Measurements from ENCODE around the gene MTRR.

MTRR gene

DNA sequence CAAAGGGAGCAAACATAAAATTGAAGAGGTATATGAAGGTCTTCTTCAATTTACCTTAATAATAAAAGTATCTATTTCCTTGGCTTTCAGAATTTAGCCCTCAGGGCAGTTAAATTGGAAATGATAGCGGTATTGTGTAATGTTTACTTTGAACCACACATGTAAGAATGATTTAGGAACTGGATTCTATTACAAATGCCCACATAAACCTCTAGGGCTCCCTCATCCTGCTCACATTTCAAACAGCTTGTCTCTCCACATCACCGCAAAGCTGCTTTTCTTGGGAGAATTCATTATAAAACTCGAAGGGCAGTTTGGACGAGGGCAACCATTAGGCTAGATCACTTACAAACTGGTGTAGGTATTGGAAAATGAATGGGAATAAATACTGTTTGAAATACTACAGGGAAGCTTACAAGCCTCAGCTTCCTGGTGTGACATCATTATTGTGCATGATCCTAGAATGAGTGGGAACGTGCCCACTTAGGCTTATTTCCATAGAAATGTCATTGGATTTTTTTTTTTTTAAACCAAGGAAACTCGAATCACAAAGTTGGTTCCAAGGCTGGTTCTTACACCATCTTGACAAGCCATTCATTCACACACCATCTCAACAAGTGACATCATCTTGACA lies 47.3 kb downstream of the MTRR start:
- Histone ChIP-seq H3K4me1 (ENCODE audit: control extremely low read depth in 1 of 4, control insufficient read depth in 4 of 4, insufficient read depth in 4 of 4, low read length in 3 of 4) (no peaks in the 10 kb centered on the region), H3K27me3 (replicated peaks in 2 of 5; ENCODE audit: control insufficient read depth in 4 of 5, insufficient read depth in 5 of 5, low read length in 4 of 5) (no peaks in the 10 kb centered on the region), H3K36me3 (ENCODE audit: control insufficient read depth in 4 of 4, insufficient read depth in 4 of 4, low read length in 3 of 4) (no peaks in the 10 kb centered on the region), H3K27ac (ENCODE audit: insufficient read depth in 1 of 2, low read depth in 1 of 2, low read length in 2 of 2, poor library complexity in 1 of 2, severe bottlenecking in 2 of 2) (no peak overlapping the region), H3K4me3 (ENCODE audit: control insufficient read depth in 1 of 7, extremely low read depth in 1 of 7, insufficient read depth in 4 of 7, low read depth in 2 of 7, low read length in 6 of 7) (no peak overlapping the region), H3K9me3 (ENCODE audit: control extremely low read depth in 1 of 5, control insufficient read depth in 4 of 5, insufficient read depth in 2 of 5, low read depth in 1 of 5, low read length in 4 of 5) (peaks cover 0 to 11% (median 3%) of the 10 kb centered on the region in 5 experiments)
- no peak for DNase-seq
- WGBS (ENCODE audit: insufficient coverage), result 87% methylated on average over 3 of the region's 6 CpGs
- CTCF ChIA-PET, result no interaction called here
- POLR2A ChIA-PET, result no interaction called here

DNA sequence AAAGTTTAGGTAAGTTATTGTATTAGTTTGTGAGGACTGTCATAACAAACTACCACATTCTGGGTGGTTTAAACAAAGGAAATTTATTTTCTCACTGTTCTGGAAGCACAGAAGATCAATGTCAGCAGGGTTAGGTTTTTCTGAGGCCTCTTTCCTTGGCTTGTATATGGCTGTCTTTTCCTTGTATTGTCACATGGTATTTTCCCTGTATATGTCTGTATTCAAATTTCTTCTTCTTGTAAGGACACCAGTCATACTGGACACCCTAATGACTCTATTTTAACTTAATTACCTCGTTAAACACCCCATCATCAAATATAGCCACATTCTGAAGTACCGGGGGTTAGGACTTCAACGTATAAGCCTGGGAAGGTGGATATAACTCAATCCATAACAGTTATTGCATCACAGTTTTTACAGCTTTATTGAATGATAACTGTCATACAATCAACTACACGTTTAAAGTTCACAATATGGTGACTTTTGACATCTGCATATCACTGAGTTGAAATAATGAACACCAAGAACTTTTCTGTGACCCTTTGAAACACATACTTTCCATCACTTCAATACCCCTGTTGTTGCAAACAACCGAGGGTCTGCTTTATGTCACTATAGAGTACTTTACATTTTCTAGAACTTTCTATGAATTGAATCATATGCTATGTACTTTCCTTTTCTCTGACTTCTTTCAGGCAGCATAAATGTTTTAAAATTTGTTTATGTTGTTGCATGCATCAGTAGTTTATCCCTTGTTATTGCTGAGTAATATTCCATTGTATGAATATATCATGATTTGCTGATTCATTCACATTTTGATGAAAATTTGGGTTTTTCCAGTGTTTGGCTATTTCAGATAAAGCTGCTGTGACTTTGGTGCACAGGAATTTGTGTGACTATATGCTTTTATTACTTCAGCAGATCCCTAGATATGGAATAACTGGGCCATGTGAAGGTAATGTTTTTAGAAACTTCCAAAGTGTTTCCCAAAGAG lies 48.5 kb downstream of the MTRR start:
- ChIA-PET POLR2A (no interaction called here), CTCF (interaction anchor here (1.6 kb wide), 1 partner anchor 10 kb away, joined by 5 read pairs; no protein-coding TSS in a partner anchor)
- 75% methylated on average over 1 of the region's 5 CpGs for WGBS (ENCODE audit: insufficient coverage)
- no peak overlapping the region for H3K27ac ChIP-seq (ENCODE audit: insufficient read depth in 1 of 2, low read depth in 1 of 2, low read length in 2 of 2, poor library complexity in 1 of 2, severe bottlenecking in 2 of 2)
- no peaks in the 10 kb centered on the region for H3K27me3 ChIP-seq (replicated peaks in 2 of 5; ENCODE audit: control insufficient read depth in 4 of 5, insufficient read depth in 5 of 5, low read length in 4 of 5)
- no peak overlapping the region for H3K4me3 ChIP-seq (ENCODE audit: control insufficient read depth in 1 of 7, extremely low read depth in 1 of 7, insufficient read depth in 4 of 7, low read depth in 2 of 7, low read length in 6 of 7)
- peaks cover 0 to 4% (median 0%) of the 10 kb centered on the region in 5 experiments for H3K9me3 ChIP-seq (ENCODE audit: control extremely low read depth in 1 of 5, control insufficient read depth in 4 of 5, insufficient read depth in 2 of 5, low read depth in 1 of 5, low read length in 4 of 5)
- H3K4me1 ChIP-seq (ENCODE audit: control extremely low read depth in 1 of 4, control insufficient read depth in 4 of 4, insufficient read depth in 4 of 4, low read length in 3 of 4), result no peaks in the 10 kb centered on the region
- no peak for DNase-seq
- no peaks in the 10 kb centered on the region for H3K36me3 ChIP-seq (ENCODE audit: control insufficient read depth in 4 of 4, insufficient read depth in 4 of 4, low read length in 3 of 4)

DNA sequence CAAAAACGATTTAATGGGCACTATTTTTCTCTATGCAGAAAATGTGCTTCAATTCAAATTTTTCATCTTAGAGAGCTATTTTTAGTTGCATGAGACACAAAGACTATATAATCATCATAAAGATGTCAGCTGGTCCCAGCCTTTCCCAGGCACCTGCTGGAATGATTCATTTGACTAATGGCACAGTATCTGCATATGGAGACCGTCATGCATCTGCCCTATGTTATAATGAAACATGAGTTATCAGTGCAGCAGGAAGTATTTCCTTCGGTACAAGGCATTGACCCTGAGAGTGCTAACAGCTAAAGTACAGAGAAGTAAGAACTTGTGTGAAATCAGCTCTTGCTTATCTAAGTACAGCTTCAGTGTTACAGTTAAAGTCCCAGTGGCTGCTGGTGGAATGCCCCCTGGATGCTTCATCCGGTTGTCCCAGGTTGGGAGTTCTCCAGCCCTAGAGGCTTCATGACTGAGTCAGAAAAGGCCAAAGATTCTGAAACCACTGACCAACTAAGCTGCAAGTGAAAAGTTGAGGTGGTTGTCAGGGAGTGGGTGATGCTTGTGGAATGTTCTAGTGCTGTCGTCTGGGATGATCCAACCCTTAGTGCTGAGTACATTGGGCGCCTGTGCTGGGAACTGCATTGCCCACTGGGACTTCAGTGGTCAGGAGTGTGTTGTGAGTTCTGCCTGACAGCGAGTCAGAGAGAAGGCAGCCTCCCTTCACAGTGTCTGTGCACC lies 57.2 kb downstream of the MTRR start:
- H3K4me3 ChIP-seq (ENCODE audit: control insufficient read depth in 1 of 7, extremely low read depth in 1 of 7, insufficient read depth in 4 of 7, low read depth in 2 of 7, low read length in 6 of 7), result no peak overlapping the region
- no peak overlapping the region for H3K27ac ChIP-seq (ENCODE audit: insufficient read depth in 1 of 2, low read depth in 1 of 2, low read length in 2 of 2, poor library complexity in 1 of 2, severe bottlenecking in 2 of 2)
- no peak for DNase-seq
- no peaks in the 10 kb centered on the region for H3K9me3 ChIP-seq (ENCODE audit: control extremely low read depth in 1 of 5, control insufficient read depth in 4 of 5, insufficient read depth in 2 of 5, low read depth in 1 of 5, low read length in 4 of 5)
- ChIA-PET CTCF (interaction anchor here (0.7 to 2.6 kb wide), 3 partner anchors 1281 to 1284 kb away, joined by 3 to 15 read pairs (median 3); no protein-coding TSS in a partner anchor), POLR2A (no interaction called here)
- peaks cover 0 to 5% (median 0%) of the 10 kb centered on the region in 5 experiments for H3K27me3 ChIP-seq (replicated peaks in 2 of 5; ENCODE audit: control insufficient read depth in 4 of 5, insufficient read depth in 5 of 5, low read length in 4 of 5)
- 89% methylated on average over 5 of the region's 7 CpGs for WGBS (ENCODE audit: insufficient coverage)
- no peaks in the 10 kb centered on the region for H3K4me1 ChIP-seq (ENCODE audit: control extremely low read depth in 1 of 4, control insufficient read depth in 4 of 4, insufficient read depth in 4 of 4, low read length in 3 of 4)
- H3K36me3 ChIP-seq (ENCODE audit: control insufficient read depth in 4 of 4, insufficient read depth in 4 of 4, low read length in 3 of 4), result no peaks in the 10 kb centered on the region

DNA sequence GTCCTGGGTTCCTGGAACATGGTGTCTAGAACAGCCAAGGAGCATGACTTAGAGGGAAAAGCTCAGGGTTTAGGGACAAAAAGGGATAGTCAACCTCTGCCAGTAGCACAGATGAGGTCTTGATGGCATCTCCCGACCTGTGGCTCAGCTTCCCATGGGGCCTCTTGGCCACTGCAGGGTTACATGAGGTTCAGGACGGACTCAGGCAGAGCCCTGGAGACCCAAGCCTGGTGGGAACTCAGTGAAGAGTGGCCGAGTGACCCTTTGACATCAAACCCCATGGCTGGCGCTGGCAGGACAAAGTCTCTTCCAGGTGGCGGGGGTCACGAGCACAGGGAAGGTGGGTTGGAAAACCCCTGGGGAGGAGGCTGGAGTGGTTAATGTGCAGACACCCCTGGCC lies 57.8 kb downstream of the MTRR start:
- Histone ChIP-seq H3K27ac (ENCODE audit: insufficient read depth in 1 of 2, low read depth in 1 of 2, low read length in 2 of 2, poor library complexity in 1 of 2, severe bottlenecking in 2 of 2) (no peak overlapping the region), H3K4me1 (ENCODE audit: control extremely low read depth in 1 of 4, control insufficient read depth in 4 of 4, insufficient read depth in 4 of 4, low read length in 3 of 4) (no peaks in the 10 kb centered on the region), H3K4me3 (ENCODE audit: control insufficient read depth in 1 of 7, extremely low read depth in 1 of 7, insufficient read depth in 4 of 7, low read depth in 2 of 7, low read length in 6 of 7) (no peak overlapping the region), H3K36me3 (ENCODE audit: control insufficient read depth in 4 of 4, insufficient read depth in 4 of 4, low read length in 3 of 4) (no peaks in the 10 kb centered on the region), H3K27me3 (replicated peaks in 2 of 5; ENCODE audit: control insufficient read depth in 4 of 5, insufficient read depth in 5 of 5, low read length in 4 of 5) (peaks cover 0 to 5% (median 3%) of the 10 kb centered on the region in 5 experiments), H3K9me3 (ENCODE audit: control extremely low read depth in 1 of 5, control insufficient read depth in 4 of 5, insufficient read depth in 2 of 5, low read depth in 1 of 5, low read length in 4 of 5) (no peaks in the 10 kb centered on the region)
- POLR2A ChIA-PET, result no interaction called here
- 87% methylated on average over 6 of the region's 6 CpGs for WGBS (ENCODE audit: insufficient coverage)
- CTCF ChIA-PET, result interaction anchor here (1.0 to 2.6 kb wide), 3 partner anchors 9 to 1284 kb away, joined by 3 to 15 read pairs (median 5); no protein-coding TSS in a partner anchor
- no peak for DNase-seq

DNA sequence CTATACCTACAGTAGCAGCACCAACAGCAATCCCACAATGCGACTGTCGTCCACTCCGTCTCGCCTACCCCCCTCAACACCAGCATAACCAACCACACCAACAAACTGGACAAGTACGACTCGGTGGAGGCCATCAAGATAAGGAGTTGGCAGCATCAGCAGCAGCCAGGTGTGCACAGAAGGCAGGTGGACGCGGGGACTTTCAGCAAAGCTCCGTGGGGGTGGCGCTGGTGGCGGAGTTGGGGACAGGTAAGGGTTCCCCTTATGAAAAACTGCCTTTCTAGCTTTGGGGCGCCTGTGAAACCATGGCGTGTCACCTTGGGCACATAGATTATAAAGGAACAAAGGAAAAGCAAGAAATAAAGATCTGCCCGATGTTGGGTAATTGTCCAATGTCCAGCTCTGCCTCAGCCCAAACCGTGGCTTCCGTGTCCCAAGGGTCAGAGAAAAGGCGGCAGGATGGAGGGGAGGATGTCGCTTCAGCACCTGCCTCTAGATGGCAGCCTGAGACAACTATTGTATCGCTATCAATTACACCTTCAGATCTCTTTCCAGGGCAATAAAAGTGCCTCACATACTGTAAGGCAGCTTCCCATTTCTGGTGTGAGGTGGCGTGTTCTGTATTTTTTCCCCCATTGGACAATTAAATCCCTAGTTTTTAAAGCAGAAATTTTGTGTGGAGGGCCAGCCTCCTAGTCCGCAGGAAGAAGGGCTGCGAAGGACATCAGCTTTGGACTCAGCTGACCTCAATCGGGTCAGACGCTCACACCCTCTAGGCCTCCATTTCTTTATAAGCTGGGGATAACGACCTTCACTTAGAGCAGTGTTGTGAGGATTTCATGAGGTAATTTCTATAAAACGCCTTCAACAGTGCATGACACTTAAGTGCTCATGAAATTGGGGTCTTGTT lies 58.8 kb downstream of the MTRR start:
- POLR2A ChIA-PET, result no interaction called here
- Histone ChIP-seq H3K27me3 (replicated peaks in 2 of 5; ENCODE audit: control insufficient read depth in 4 of 5, insufficient read depth in 5 of 5, low read length in 4 of 5) (peaks cover 0 to 5% (median 3%) of the 10 kb centered on the region in 5 experiments), H3K9me3 (ENCODE audit: control extremely low read depth in 1 of 5, control insufficient read depth in 4 of 5, insufficient read depth in 2 of 5, low read depth in 1 of 5, low read length in 4 of 5) (no peaks in the 10 kb centered on the region), H3K36me3 (ENCODE audit: control insufficient read depth in 4 of 4, insufficient read depth in 4 of 4, low read length in 3 of 4) (no peaks in the 10 kb centered on the region), H3K4me1 (ENCODE audit: control extremely low read depth in 1 of 4, control insufficient read depth in 4 of 4, insufficient read depth in 4 of 4, low read length in 3 of 4) (no peaks in the 10 kb centered on the region), H3K27ac (ENCODE audit: insufficient read depth in 1 of 2, low read depth in 1 of 2, low read length in 2 of 2, poor library complexity in 1 of 2, severe bottlenecking in 2 of 2) (no peak overlapping the region), H3K4me3 (ENCODE audit: control insufficient read depth in 1 of 7, extremely low read depth in 1 of 7, insufficient read depth in 4 of 7, low read depth in 2 of 7, low read length in 6 of 7) (no peak overlapping the region)
- CTCF ChIA-PET, result interaction anchor here (0.6 to 2.6 kb wide), 12 partner anchors 10 to 1571 kb away, joined by 3 to 15 read pairs (median 3); no protein-coding TSS in a partner anchor
- WGBS (ENCODE audit: insufficient coverage), result 55% methylated on average over 15 of the region's 26 CpGs
- peak; percentile 25 to 59 (median 47) for DNase-seq

DNA sequence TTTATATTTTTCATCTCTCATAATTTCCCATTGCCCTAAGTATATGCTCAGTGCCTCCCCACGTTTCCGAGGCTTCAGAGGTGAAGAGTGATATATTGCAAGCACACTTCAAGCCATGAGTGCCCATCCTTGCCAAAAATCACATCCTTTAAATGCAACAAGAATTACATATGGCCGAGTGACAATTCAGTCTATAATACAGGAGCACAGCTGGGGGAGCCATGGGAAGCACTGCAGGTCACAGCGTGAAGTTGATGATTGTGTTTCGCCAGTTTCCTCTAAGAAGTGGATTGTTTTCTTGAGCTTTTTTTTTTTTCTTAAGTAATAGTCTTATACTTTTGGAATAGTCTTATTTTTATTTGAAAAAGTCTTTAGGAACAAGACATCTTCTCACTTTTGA lies 61.1 kb downstream of the MTRR start:
- H3K4me1 ChIP-seq (ENCODE audit: control extremely low read depth in 1 of 4, control insufficient read depth in 4 of 4, insufficient read depth in 4 of 4, low read length in 3 of 4), result no peaks in the 10 kb centered on the region
- no peaks in the 10 kb centered on the region for H3K9me3 ChIP-seq (ENCODE audit: control extremely low read depth in 1 of 5, control insufficient read depth in 4 of 5, insufficient read depth in 2 of 5, low read depth in 1 of 5, low read length in 4 of 5)
- WGBS (ENCODE audit: insufficient coverage), result 50% methylated on average over 1 of the region's 5 CpGs
- no peak overlapping the region for H3K4me3 ChIP-seq (ENCODE audit: control insufficient read depth in 1 of 7, extremely low read depth in 1 of 7, insufficient read depth in 4 of 7, low read depth in 2 of 7, low read length in 6 of 7)
- H3K36me3 ChIP-seq (ENCODE audit: control insufficient read depth in 4 of 4, insufficient read depth in 4 of 4, low read length in 3 of 4), result no peaks in the 10 kb centered on the region
- ChIA-PET CTCF (interaction anchor here (0.6 to 1.2 kb wide), 4 partner anchors 8 to 1281 kb away, joined by 3 to 4 read pairs (median 3); no protein-coding TSS in a partner anchor), POLR2A (no interaction called here)
- peaks cover 0 to 6% (median 3%) of the 10 kb centered on the region in 5 experiments for H3K27me3 ChIP-seq (replicated peaks in 2 of 5; ENCODE audit: control insufficient read depth in 4 of 5, insufficient read depth in 5 of 5, low read length in 4 of 5)
- H3K27ac ChIP-seq (ENCODE audit: insufficient read depth in 1 of 2, low read depth in 1 of 2, low read length in 2 of 2, poor library complexity in 1 of 2, severe bottlenecking in 2 of 2), result no peak overlapping the region
- DNase-seq, result no peak
